GM12864 (cell line): ENCODE data around the gene ONECUT3.
"Not testable (repeated sequence)": the region's sequence is repeated elsewhere in the genome, so short reads cannot be mapped to it uniquely, and the experiment has no call there.

ENCODE experiments used
- DNase-seq: peaks from one replicate; pipeline ENCODE4 v3.0.0-alpha.2; 2011; ENCODE audit warnings: low read depth
- H3K4me3 ChIP-seq: 2 replicates; pipeline ENCODE4 v1.5.1; 2011; ENCODE audit warnings: mild to moderate bottlenecking, low read depth, low read length, control low read depth
- TF ChIP-seq, protein P1 (sequence below): IDR thresholded peaks from 2 replicates; pipeline ENCODE4 v1.5.1; 2011; ENCODE audit warnings: low read depth, mild to moderate bottlenecking, moderate library complexity, low read length, control low read depth, inconsistent platforms; ENCODE audit errors: missing control alignments

Gene ONECUT3

GRCh38 chr19:1787116-1787515, 33.8 kb downstream of the ONECUT3 start:
- DNase-seq = no peak
- no peak overlapping the region for H3K4me3 ChIP-seq
- TF ChIP-seq, protein P1, sequence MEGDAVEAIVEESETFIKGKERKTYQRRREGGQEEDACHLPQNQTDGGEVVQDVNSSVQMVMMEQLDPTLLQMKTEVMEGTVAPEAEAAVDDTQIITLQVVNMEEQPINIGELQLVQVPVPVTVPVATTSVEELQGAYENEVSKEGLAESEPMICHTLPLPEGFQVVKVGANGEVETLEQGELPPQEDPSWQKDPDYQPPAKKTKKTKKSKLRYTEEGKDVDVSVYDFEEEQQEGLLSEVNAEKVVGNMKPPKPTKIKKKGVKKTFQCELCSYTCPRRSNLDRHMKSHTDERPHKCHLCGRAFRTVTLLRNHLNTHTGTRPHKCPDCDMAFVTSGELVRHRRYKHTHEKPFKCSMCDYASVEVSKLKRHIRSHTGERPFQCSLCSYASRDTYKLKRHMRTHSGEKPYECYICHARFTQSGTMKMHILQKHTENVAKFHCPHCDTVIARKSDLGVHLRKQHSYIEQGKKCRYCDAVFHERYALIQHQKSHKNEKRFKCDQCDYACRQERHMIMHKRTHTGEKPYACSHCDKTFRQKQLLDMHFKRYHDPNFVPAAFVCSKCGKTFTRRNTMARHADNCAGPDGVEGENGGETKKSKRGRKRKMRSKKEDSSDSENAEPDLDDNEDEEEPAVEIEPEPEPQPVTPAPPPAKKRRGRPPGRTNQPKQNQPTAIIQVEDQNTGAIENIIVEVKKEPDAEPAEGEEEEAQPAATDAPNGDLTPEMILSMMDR = no peak

DNA sequence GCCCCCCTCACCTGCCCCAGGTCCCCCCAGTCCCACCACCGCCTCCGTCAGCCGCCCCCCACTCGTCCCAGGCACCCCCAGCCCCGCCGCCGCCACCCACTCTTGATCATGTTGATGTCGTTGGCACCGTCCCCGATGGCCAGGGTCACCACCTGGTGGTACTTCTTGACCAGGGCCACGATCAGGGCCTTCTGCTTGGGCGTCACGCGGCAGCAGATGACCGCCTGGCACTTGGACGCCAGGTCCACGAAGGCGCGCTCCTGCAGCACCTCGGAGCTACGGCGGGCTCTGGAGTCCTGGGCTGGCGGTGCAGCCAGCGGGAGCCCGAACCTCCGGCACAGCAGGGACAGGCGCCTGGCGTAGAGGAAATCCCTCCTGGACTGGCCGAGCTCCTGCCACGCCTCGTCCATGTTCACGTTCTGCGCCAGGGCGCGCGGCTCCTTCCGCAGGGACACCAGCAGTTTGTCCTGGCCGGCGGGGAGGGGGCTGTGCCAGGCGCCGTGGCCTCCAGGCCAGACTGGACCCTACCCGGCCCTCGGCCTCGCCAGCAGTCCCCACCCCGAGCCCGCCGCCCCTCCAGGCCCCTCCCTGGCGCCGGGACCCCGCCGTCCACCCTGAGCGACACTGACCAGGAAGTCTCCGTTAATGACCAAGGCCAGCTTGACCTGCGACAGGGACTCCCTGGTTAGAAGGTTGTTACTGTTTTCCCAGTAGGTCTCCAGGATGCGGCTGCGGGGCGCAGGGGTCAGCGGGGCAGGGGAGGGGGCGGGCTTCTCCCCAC, 36.1 kb downstream of the ONECUT3 start:
- DNase-seq = no peak
- H3K4me3 ChIP-seq = no peak overlapping the region
- TF ChIP-seq, protein P1 = no peak

- TF ChIP-seq, protein P1 = no peak
- H3K4me3 ChIP-seq = no peak overlapping the region
- no peak for DNase-seq
Observed at GRCh38 chr19:1790054-1790792, 36.9 kb downstream of the ONECUT3 start.

DNA sequence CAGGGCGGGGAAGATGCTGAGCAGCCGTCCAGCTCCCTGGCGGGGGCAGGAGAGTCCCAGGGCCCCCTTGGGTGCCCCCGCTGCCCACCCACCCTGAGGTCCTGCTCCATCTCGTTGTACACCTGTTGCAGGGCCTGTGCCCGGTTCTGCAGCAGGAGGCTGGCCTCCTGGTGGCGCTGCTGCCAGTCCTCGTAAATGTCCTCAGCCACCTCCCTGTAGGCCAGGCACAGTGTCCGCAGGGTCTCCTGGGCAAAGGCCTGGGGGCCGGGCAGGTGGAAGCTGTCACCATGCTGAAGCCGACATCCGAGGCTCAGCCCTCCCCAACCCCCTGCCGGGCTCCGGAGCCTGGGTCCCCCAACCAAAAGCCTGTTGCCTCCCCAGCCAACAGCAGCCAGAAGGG, 38.6 kb downstream of the ONECUT3 start:
- TF ChIP-seq, protein P1 = no peak
- H3K4me3 ChIP-seq = no peak overlapping the region
- DNase-seq = no peak

DNA sequence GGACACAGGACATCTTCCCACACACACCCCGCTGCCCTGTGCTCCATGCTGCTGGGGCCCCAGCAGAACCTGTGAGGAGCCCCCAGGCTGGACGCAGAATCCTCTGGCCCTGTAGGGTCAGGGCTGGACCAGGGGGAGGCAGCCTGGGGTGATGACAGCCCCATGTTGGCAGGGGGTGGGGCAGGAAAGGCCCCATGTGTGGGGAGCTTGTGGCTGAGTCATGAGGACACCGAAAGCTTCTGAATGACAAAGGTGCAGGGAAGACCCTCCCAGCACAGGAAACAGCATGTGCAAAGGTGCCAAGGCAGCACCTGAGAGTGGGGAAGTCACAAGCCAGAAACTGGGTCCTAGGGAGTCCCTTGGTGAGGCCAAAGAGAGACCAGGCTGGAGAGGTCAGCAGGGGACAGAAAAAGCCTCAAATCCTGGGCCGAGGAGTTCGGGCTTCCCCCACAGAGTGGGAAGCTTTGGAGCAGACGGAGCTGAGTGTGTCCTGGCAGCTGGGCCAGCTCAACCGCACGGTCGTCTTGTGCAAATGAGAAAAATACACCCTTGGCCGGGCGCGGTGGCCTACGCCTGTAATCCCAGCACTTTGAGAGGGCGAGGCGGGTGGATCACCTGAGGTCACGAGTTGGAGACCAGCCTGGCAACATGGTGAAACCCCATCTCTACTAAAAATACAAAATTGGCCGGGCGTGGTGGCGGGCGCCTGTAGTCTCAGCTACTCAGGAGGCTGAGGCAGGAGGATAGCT, 41.3 kb downstream of the ONECUT3 start:
- no peak for DNase-seq
- TF ChIP-seq, protein P1 = no peak
- H3K4me3 ChIP-seq = no peak overlapping the region

DNA sequence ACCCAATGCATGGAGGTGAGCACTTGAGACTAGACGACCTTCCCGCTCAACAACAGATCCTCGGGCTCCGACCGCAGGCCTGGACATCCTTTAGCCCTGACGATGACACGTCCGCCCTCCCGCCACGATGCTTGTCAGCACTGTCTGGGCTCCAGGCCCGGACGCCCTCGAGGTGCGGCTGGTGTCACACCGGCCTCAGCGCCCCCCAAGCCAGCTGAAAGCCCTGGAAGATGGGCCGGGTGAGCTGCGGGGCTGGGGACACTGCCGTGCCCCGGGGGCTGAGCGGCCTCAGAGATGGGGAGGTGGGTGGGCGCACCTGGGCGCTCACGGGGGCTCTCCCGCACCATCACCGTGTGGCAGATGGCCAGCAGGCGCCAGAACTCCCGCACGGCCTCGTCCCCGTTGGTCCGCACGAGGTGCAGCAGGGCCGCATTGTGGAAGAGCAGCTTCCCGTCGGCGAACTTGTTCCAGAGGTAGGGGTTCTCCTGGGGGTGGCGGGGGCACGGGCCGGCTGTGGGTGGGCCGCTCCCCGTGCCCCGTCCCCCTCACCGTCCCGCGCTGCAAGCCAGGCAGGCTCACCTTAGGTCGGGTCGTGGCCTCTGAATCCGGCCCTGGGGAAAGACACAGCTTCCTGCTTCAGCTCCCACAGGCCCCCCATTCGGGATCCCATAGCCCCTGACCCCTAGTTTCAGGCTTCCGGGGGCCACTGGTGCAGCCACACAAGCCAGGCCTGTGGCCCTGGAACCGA, 43.3 kb downstream of the ONECUT3 start:
- TF ChIP-seq, protein P1 = no peak
- no peak for DNase-seq
- no peak overlapping the region for H3K4me3 ChIP-seq

DNA sequence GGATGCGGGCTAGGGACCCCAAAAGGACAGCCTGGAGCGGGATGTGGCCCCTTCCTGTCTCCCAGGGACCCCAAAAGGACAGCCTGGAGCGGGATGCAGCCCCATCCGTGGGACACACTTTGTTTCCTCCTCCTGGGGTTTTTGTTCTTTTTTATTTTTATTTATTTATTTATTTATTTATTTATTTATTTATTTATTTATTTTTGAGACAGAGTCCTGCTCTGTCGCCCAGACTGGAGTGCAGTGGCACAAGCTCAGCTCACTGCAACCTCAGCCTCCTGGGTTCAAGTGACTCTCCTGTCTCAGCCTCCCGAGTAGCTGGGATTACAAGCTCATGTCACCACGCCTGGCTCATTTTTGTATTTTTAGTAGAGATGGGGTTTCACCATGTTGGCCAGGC, 44.0 kb downstream of the ONECUT3 start:
- not testable (repeated sequence) for H3K4me3 ChIP-seq, DNase-seq
